Smooth muscle cell (in vitro differentiated cells): ENCODE measurements around the gene C2orf76. TPM values are rescaled to one million over a fixed set of nuclear protein-coding genes. Genes with fewer than 3 reads are reported as not detected.

Source experiments
- DNase-seq: peaks from one replicate; lab custom pipeline; 2025; ENCODE audit not compliant: unreplicated experiment; lab: John Stamatoyannopoulos, UW
- H2AFZ ChIP-seq: fragments of 200-600 bp; sonication (generic); 2 replicates; pipeline ENCODE4 v1.6.0; 2016; ENCODE audit warnings: antibody characterized with exemption, low read depth, mild to moderate bottlenecking
- H3F3A ChIP-seq: fragments of 200-600 bp; sonication (generic); 2 replicates; pipeline ENCODE4 v1.6.0; 2017; ENCODE audit warnings: antibody characterized with exemption, low read depth
- H3K27ac ChIP-seq: fragments of 200-600 bp; sonication (generic); 2 replicates; pipeline ENCODE4 v1.5.1; 2016; ENCODE audit warnings: low read depth, mild to moderate bottlenecking
- H3K27me3 ChIP-seq: fragments of 200-600 bp; sonication (generic); 2 replicates; pipeline ENCODE4 v1.6.1; 2016; ENCODE audit warnings: low read depth, mild to moderate bottlenecking
- H3K36me3 ChIP-seq: fragments of 200-600 bp; sonication (generic); 2 replicates; pipeline ENCODE4 v1.5.1; 2016; ENCODE audit warnings: low read depth
- H3K4me1 ChIP-seq: fragments of 200-600 bp; sonication (generic); 2 replicates; pipeline ENCODE4 v1.5.1; 2016; ENCODE audit warnings: low read depth
- H3K4me2 ChIP-seq: fragments of 200-600 bp; sonication (generic); 2 replicates; pipeline ENCODE4 v1.6.0; 2016; ENCODE audit warnings: mild to moderate bottlenecking
- H3K4me3 ChIP-seq: fragments of 200-600 bp; sonication (generic); 2 replicates; pipeline ENCODE4 v1.5.1; 2016; ENCODE audit warnings: mild to moderate bottlenecking
- H3K79me2 ChIP-seq: fragments of 200-600 bp; sonication (generic); 2 replicates; pipeline ENCODE4 v1.6.0; 2016; ENCODE audit warnings: low read depth, mild to moderate bottlenecking
- H3K9ac ChIP-seq: fragments of 200-600 bp; sonication (generic); 2 replicates; pipeline ENCODE4 v1.6.0; 2016; ENCODE audit warnings: low read depth
- H3K9me3 ChIP-seq: fragments of 200-600 bp; sonication (generic); replicated peaks from 2 replicates; pipeline ENCODE4 v1.5.1; 2016; ENCODE audit warnings: low read depth
- H4K20me1 ChIP-seq: fragments of 200-600 bp; sonication (generic); 2 replicates; pipeline ENCODE4 v1.6.0; 2016; ENCODE audit warnings: low read depth
- WGBS: methylation state at CpG from one replicate; pipeline ENCODE4 v1.1.7; 2016; ENCODE audit warnings: low lambda C conversion rate; 5-methylcytosine and 5-hydroxymethylcytosine counted together
- polyA plus RNA-seq: library from polyadenylated mRNA; unstranded; fragments of >200 nt; fragmentation: Nextera tagmentation; extraction: Ambion mirVana; gene quantifications from 2 replicates; pipeline ENCODE4 v1.2.1, GENCODE V29; 2016
- total RNA-seq: library from RNA; depleted of rRNA; stranded (reverse); fragments of >200 nt; gene quantifications from 2 replicates; pipeline ENCODE4 v1.2.3, GENCODE V29; 2014
- TF ChIP-seq, protein P1 (sequence below): fragments of 200-600 bp; sonication (generic); IDR thresholded peaks from 2 replicates; pipeline ENCODE4 v1.5.1; 2017; ENCODE audit warnings: borderline replicate concordance, mild to moderate bottlenecking, antibody characterized with exemption; ENCODE audit not compliant: insufficient read depth, poor library complexity, severe bottlenecking

C2orf76 gene
- total and polyA plus RNA-seq, 2 experiments from 2014 or later, result 16.0 to 30.2 TPM

GRCh38 chr2:119316066-119316465, 50.6 kb downstream of the C2orf76 start:
- H3K4me2 ChIP-seq, result no peak overlapping the region
- WGBS, result 86% methylated on average over 3 of the region's 3 CpGs
- H3K27ac ChIP-seq, result no peak overlapping the region
- TF ChIP-seq, protein P1, sequence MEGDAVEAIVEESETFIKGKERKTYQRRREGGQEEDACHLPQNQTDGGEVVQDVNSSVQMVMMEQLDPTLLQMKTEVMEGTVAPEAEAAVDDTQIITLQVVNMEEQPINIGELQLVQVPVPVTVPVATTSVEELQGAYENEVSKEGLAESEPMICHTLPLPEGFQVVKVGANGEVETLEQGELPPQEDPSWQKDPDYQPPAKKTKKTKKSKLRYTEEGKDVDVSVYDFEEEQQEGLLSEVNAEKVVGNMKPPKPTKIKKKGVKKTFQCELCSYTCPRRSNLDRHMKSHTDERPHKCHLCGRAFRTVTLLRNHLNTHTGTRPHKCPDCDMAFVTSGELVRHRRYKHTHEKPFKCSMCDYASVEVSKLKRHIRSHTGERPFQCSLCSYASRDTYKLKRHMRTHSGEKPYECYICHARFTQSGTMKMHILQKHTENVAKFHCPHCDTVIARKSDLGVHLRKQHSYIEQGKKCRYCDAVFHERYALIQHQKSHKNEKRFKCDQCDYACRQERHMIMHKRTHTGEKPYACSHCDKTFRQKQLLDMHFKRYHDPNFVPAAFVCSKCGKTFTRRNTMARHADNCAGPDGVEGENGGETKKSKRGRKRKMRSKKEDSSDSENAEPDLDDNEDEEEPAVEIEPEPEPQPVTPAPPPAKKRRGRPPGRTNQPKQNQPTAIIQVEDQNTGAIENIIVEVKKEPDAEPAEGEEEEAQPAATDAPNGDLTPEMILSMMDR, result no peak
- H4K20me1 ChIP-seq, result no peaks in the 10 kb centered on the region
- H3K79me2 ChIP-seq, result no peaks in the 10 kb centered on the region
- no peaks in the 10 kb centered on the region for H3K4me1 ChIP-seq
- H3K36me3 ChIP-seq, result no peaks in the 10 kb centered on the region
- H3K9me3 ChIP-seq, result no peaks in the 10 kb centered on the region
- no peak for DNase-seq
- no peaks in the 10 kb centered on the region for H3K27me3 ChIP-seq
- H3K9ac ChIP-seq, result no peak overlapping the region
- no peak overlapping the region for H3K4me3 ChIP-seq
- no peak overlapping the region for H2AFZ ChIP-seq
- H3F3A ChIP-seq, result no peaks in the 10 kb centered on the region

DNA sequence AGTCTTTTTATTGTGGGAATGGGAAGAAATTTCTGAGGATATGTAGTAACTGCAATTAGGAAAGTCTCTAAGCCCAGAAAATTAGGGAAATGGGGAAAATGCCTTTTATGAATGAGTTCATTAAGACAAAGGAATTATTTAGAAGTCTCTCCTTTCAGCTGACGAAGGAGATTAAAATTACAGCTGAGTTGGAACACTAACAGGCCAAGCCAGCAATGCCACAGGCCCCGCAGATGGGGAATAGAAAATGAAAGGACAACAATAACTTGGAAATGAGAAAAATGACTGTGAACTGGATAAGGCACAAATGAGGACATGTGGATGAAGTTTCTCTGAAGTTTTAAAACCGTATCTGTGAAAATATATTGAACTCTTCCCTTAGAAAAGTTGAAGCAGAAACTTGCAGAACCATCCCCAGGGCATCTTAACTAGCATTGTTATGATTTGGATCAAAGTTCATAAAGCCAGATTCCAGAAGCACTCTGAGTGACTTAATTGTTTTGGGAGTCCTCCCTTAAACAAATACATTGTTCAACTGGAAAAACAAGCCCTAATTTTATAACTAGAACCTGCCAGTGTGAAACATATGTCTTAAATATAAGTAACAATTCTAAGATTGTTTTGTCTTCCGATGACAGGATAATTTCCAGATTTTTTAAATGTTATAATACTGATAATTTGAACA, 51.3 kb downstream of the C2orf76 start:
- Histone ChIP-seq H3K4me1 (no peaks in the 10 kb centered on the region), H4K20me1 (no peaks in the 10 kb centered on the region), H3K36me3 (no peaks in the 10 kb centered on the region), H3K27ac (no peak overlapping the region), H3K79me2 (no peaks in the 10 kb centered on the region), H3K27me3 (no peaks in the 10 kb centered on the region), H2AFZ (no peak overlapping the region), H3K4me2 (no peak overlapping the region), H3F3A (no peaks in the 10 kb centered on the region), H3K9me3 (no peaks in the 10 kb centered on the region), H3K4me3 (no peak overlapping the region), H3K9ac (no peak overlapping the region)
- TF ChIP-seq, protein P1, result no peak
- 83% methylated on average over 4 of the region's 4 CpGs for WGBS
- DNase-seq, result no peak

GRCh38 chr2:119311831-119312230, 54.8 kb downstream of the C2orf76 start:
- Histone ChIP-seq H3K4me1 (no peaks in the 10 kb centered on the region), H3K27ac (no peak overlapping the region), H3K9ac (no peak overlapping the region), H3F3A (no peaks in the 10 kb centered on the region), H3K9me3 (no peaks in the 10 kb centered on the region), H3K4me2 (no peak overlapping the region), H4K20me1 (no peaks in the 10 kb centered on the region), H3K36me3 (no peaks in the 10 kb centered on the region), H2AFZ (no peak overlapping the region), H3K79me2 (no peaks in the 10 kb centered on the region), H3K27me3 (no peaks in the 10 kb centered on the region), H3K4me3 (no peak overlapping the region)
- TF ChIP-seq, protein P1, result no peak
- WGBS, result 84% methylated on average over 9 of the region's 9 CpGs
- DNase-seq, result no peak

DNA sequence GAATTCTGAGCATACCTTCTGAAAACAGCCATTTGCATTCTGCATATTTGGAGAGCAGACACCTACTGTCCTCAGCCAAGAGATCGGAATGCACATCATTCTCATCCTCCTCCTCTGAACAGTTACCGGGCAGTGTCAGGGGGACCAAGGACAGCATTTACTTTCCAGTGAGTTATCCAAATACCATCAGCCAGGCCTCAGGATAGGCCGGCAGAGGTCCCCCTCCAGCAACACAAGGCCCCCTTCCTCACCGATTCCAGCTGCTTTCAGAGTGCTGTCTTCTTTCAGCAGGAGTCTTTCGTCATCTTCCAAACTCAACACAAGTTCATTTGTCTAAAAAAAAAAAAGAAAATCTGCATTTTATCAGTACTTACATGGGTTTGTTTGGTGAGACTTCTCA, 55.3 kb downstream of the C2orf76 start:
- TF ChIP-seq, protein P1, result no peak
- no peaks in the 10 kb centered on the region for H3K9me3 ChIP-seq
- no peaks in the 10 kb centered on the region for H3K27me3 ChIP-seq
- no peaks in the 10 kb centered on the region for H3K79me2 ChIP-seq
- WGBS, result 70% methylated on average over 5 of the region's 5 CpGs
- no peak overlapping the region for H3K4me2 ChIP-seq
- no peaks in the 10 kb centered on the region for H3K4me1 ChIP-seq
- no peak for DNase-seq
- no peak overlapping the region for H3K9ac ChIP-seq
- H3F3A ChIP-seq, result no peaks in the 10 kb centered on the region
- H3K36me3 ChIP-seq, result no peaks in the 10 kb centered on the region
- H4K20me1 ChIP-seq, result no peaks in the 10 kb centered on the region
- H3K27ac ChIP-seq, result no peak overlapping the region
- H3K4me3 ChIP-seq, result no peak overlapping the region
- H2AFZ ChIP-seq, result no peak overlapping the region
